D721Med (cell line): Measurements from ENCODE around the gene NUDT16L1.

Experiments used
- DNase-seq: peaks from one replicate; pipeline ENCODE4 v3.0.0; 2011; ENCODE audit warnings: low spot score; ENCODE audit not compliant: insufficient read length
- FAIRE-seq: peaks from 2 replicates; lab custom pipeline; 2011; peaks lifted over from hg19 to GRCh38; lab: Jason Lieb, UNC
- CTCF ChIP-seq: IDR thresholded peaks from 2 replicates; pipeline ENCODE4 v1.5.1; 2012; ENCODE audit warnings: mild to moderate bottlenecking, control low read depth; ENCODE audit not compliant: insufficient read depth; ENCODE audit errors: missing control alignments

NUDT16L1 gene

DNA sequence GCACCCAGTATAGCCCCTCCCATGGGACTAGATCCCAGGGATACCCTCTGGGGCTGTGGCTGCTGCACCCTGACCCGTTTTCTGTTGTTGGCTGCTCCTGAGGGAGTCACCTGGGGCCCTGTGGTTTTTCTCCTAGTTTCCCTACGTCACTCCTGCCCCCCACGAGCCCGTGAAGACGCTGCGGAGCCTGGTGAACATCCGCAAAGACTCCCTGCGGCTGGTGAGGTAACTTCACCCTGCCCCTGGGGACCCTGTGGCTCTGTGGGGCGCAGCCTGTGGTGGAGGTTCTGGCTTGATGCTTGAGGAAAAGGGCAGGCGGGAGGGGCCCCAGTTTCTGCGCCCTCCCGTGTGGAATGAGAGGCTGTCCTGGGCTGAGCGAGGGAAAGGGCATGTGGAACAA lies 41.5 kb upstream of the NUDT16L1 start:
- FAIRE-seq, result no peak
- DNase-seq, result no peak
- TF ChIP-seq CTCF, result no peak

GRCh38 chr16:4652561-4652960 lies 40.8 kb upstream of the NUDT16L1 start:
- TF ChIP-seq CTCF, result no peak
- DNase-seq (no peak), FAIRE-seq (no peak)

DNA sequence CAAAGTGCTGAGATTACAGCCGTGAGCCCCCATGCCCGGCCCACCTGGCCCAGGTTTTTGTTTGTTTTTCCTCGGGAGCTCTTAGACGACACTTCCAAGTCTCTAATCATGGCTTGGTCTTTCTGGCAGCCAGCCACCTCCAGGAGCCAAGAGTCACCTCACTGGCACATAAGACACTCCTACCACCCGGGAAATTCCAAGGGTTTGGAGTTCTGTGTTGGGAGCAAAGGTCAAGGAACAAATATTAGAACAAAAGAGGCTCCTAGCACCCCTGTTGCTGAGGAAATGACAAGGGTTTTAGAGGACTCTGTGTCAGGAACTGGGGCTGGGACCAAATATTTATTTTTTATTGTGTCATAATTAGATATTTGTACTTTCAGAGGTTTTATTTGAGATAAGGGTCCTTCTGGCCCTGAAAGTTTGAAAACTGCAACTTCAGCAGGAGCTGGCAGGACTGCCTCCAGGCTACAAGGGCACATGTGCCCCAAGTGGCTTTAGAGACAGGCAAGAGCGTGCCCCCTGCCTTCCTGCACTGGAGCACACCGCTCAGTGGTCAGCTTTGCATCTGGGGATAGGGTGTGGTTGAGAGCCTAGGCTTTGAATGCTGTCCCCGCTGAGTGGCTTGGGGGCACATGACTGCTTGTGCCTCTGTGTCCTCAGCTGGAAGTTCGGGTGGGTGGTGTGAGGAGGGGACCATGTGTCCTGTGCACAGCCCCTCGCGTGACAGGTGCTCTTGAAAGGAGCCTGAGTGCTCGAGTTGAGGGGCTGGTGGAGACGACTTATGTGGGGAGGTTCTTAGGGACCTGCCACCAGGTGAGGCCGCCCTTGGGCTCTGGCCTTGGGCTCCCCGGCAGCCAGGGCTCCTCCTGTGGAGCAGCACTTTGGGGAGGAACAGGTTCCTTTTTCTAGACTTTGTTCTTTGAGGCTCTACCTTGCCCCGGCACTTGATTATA lies 39.1 kb upstream of the NUDT16L1 start:
- DNase-seq, result no peak
- FAIRE-seq, result no peak
- no peak for TF ChIP-seq CTCF

DNA sequence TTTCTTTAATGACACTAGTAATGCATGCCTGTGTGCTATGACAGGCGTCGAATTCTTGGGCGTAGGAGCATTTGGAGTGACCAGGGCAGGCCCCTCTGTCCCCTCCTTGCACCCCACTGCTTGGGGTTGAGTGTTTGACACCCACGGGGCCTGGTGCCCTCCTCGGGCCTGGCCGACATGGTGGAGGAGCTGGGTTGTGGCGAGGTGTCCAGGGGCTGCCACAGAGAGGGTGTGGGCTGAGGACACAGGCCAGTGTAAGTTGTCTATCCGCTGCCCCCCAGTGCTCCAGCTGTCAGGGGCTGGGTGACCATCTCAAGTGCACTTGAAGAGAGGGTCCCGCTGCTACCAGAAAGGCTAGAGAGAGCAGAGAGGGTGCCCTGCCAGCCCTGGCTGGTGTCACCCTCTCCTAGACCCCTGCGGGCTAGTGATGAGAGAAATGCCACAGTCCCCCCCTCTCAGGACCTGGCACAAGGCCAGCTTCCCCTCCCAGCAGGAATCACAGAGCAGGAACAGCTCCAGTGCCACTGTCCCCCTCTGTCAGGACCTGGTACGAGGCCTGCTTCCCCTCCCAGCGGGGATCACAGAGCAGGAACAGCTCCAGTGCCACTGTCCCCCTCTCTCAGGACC lies 38.3 kb upstream of the NUDT16L1 start:
- TF ChIP-seq CTCF, result no peak
- no peak for DNase-seq
- no peak for FAIRE-seq

DNA sequence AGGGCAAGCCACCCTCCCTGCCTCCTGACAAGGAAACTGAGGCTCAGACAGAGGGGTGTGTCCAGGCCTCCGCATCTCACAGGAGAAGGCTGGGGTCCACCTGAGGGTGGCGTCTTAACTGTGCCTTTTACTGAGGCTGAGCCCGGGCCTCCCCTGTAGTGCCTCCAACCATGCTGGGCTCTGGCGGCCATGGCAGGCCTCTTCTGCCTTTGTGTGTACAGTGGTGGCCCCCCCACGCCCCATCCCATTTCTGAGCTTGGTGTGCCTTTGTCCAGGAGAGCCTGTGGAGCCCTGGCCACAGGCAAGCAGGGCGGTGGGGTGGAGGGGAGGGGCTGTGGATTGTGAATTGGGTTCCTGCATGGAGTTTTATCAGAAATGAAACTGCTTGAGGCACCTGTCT lies 37.6 kb upstream of the NUDT16L1 start:
- no peak for TF ChIP-seq CTCF
- no peak for DNase-seq
- no peak for FAIRE-seq

- DNase-seq, result no peak
- FAIRE-seq, result no peak
- TF ChIP-seq CTCF, result no peak
Measured at GRCh38 chr16:4656221-4656620, 37.1 kb upstream of the NUDT16L1 start.
